ELF-1 (cell line): ENCODE data around the gene SLC19A1.
"Not testable (repeated sequence)": the region's sequence is repeated elsewhere in the genome, so short reads cannot be mapped to it uniquely, and the experiment has no call there.

Experiments
- DNase-seq: peaks from one replicate; pipeline ENCODE4 v3.0.0-alpha.2; 2016; ENCODE audit warnings: low read depth, low spot score

Gene SLC19A1

DNA sequence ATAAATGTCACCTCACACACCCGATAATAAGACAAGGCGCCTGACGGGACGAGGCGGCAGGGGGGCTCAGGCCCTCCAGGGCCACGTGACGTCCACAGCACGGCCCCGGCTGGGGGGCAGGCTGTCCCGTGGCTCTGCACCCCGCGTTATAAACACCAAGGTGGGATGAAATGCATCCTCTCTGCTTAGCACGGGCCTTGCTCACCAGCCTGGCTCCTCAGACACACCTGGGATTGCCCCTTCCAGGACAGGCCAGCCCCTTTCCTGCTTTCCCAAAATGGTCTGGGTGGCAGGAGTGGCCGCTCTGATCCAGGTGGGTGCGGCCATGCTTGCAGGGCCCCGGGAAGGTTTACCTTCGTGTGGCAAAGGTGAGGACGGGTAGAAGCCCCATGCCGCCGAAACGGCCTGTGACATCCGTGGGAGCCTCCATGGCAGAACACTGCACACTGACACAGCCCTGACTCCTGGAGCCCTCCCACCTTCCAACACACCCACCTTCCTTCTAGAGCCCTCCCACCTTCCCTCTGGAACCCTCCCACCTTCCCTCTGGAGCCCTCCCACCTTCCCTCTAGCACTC is 35.9 kb downstream of the SLC19A1 start:
- DNase-seq: no peak

DNA sequence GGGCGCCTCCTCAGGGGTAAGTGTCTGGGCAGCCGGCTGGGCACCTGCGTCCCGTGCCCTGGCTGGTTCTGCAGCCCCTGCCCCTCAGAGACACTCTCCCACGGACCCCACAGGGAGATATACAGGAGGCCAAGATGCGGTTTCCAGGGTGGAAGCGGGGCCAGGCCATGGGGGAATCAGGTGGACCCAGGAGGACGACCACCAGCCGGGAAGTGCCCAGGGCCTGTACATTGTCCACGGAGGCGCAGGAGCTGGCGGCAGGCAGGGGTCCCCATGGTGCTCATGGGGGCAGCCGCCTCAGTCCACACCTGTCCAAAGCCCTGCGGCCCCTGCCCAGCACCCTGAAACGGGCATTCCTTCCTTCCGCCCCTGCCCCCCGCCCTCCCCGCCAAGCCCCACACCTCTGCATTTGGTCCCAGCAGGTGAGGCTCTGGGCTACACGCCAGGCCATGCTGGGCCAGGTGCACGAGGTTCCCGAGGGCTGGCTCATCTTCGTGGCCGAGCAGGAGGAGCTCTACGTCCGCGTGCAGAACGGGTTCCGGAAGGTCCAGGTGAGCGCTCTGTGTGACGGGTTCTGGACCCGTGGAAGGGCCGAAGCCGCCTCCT is 36.7 kb downstream of the SLC19A1 start:
- DNase-seq: no peak

DNA sequence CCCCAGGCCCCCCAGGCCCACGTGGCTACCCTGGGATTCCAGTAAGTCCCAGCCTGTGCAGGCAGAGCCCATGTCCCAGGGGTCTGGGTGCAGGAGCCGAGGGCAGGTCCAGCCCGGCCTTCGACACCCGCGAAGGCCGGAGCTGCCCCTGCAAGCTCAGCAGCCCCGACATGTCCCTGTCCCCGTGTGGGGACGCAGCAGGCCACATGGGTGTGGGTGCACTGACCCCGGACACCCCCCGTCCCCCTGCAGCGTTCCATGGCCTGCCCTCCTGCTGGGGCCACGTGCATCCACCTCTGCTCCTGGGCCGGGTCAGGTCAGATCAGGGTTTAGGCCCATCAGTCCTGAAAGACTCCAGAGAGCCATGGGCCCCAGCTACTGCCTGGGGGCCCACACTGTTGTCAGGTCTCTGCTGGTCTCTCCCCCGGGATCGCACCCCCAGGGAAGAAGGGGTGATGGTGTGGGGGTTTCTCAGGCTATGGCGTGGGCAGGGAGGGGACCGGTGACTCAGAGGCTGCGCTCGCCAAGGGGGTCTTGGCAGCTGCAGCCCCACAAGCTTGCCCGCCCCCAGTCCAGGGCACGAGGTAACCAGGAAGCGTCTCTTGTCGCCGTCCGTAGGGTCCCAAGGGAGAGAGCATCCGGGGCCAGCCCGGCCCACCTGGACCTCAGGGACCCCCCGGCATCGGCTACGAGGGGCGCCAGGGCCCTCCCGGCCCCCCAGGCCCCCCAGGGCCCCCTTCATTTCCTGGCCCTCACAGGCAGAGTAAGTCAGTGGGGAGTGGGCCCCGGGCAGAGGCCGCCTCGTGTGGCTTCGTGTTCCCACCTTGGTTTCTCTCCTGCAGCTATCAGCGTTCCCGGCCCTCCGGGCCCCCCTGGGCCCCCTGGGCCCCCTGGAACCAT is 37.5 kb downstream of the SLC19A1 start:
- no peak for DNase-seq

DNA sequence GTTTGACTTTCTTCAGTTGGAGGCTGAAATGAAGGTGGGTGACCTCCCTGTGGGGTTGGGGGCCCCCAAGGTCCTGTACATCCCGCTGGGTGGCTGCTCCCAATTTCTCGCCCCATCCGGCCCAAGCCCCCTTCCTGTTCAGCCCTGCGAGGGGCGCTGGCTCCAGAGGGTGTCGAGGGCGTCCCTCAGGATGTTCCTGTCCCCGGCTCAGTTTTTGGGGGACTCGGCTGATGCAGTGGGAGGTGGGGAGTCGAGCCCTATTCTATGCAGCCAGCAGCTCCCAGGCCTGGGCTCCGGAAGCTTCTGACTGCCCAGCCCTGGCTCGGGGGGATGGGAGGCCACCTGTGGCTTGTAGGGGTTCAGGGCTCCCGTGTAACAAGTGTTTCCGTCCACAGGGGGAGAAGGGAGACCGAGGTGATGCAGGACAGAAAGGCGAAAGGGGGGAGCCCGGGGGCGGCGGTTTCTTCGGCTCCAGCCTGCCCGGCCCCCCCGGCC is 38.2 kb downstream of the SLC19A1 start:
- DNase-seq: no peak

DNA sequence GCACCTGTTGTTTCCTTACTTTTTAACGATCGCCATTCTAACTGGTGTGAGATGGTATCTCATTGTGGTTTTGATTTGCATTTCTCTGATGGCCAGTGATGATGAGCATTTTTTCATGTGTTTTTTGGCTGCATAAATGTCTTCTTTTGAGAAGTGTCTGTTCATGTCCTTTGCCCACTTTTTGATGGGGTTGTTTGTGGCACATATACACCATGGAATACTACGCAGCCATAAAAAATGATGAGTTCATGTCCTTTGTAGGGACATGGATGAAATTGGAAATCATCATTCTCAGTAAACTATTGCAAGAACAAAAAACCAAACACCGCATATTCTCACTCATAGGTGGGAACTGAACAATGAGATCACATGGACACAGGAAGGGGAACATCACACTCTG is 39.0 kb downstream of the SLC19A1 start:
- DNase-seq: not testable (repeated sequence)

DNA sequence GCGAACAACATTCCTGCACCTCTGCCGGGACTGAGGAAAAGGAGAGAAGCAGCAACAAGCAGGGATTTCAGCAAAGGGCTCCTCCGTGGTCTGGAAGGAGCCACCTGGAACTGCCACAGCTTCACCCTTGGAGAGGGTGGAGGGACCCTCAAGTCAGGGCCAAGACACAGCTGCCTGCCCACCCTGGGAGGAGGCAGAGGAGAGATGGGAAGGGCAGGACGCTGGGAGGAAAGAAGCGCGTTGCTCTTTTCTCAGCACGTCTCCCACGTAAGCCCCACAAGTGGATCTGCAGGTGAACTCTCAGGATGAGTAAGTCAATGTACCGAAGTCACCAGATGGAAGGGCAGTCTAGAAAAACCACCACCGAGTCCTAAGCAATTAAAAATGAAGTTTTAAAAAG is 39.6 kb downstream of the SLC19A1 start:
- DNase-seq: no peak

DNA sequence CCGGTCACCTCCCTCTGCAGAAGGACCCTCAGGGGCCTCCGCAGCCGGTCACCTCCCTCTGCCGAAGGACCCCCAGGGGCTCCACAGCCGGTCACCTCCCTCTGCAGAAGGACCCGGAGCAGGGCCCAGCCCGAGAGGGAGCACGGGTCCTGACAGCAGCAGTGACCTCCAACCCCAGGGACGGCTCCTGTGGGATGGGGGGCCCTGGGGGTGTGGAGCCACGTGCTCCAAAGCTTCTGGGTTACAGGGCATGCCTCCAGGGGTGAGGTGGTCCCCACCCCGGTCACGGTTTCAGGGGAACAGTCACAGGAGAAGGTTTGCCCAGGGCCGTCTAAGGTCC is 40.3 kb downstream of the SLC19A1 start:
- DNase-seq: no peak

DNA sequence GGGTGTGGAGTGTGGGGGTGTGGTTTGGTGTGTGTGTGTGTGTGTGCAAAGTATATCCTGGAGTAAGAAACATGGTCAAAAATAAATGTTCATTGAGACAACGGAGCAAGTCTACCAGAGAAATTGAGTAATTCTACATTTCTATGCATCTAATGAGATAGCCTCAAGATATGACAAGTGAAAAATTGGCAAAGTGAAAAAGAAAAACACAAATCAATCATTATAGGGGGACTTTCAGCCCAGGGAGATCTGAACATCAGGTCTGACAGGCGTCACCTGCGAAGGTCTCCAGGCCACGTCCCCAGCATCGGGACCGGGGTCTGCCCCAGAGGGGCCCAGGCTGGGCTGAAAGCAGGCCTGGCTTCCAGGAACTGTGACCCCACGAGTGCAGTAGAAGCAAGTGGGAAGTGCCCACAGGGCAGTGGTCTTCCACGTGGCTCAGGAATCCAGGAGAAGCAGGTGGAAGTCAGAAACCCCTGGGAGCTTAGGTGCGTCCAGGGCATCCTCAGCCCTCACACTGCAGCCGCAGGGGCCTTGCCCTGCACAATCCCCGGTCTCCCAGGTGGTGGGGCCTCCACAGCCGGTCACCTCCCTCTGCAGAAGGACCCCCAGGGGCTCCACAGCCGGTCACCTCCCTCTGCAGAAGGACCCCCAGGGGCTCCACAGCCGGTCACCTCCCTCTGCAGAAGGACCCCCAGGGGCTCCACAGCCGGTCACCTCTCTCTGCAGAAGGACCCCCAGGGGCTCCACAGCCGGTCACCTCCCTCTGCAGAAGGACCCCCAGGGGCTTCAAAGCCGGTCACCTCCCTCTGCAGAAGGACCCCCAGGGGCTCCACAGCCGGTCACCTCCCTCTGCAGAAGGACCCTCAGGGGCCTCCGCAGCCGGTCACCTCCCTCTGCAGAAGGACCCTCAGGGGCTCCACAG is 40.9 kb downstream of the SLC19A1 start:
- not testable (repeated sequence) for DNase-seq

DNA sequence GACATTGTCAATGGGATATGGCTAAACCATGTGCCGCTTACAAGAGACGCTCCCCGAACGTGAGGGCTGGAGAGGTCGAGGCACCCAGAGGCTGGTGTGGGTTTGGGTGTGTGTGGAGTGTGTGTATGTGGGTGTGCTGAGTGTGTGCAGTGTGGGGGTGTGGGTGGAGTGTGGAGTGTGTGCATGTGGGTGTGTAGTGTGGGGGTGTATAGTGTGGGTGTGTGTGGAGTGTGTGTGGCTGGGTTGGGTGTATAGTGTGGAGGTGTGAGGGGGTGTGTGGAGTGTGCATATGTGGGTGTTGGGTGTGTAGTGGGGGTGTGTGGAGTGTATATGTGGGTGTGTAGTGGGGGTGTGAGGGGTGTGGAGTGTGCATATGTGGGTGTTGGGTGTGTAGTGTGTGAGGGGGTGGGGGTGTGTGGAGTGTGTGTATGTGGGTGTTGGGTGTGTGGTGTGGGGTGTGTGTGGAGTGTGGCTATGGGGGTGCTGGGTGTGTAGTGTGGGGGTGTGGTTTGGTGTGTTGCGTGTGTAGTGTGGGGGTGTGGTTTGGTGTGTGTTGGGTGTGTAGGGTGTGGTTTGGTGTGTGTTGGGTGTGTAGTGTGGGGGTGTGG is 42.2 kb downstream of the SLC19A1 start:
- no peak for DNase-seq

DNA sequence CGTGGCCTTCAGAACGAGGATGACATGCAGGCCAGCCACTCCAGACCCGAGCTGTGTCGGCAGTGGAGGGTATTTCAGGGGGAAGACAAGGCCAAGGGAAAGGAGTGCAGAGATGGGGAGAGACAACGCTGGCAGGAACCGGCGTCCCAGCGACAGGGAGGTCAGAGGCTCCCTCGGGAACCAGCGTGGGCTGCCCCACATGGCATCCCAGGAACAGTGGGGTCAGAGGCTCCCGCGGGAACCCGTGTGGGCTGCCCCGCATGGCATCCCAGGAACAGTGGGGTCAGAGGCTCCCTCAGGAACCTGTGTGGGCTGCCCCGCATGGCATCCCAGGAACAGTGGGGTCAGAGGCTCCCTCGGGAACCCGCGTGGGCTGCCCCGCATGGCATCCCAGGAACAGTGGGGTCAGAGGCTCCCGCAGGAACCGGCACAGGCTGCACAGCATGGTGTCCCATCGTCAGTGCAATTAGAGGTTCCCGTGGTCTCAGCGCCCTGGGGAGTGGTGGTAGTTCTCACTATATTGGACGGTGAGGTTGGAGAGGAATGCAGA is 43.0 kb downstream of the SLC19A1 start:
- DNase-seq: no peak

DNA sequence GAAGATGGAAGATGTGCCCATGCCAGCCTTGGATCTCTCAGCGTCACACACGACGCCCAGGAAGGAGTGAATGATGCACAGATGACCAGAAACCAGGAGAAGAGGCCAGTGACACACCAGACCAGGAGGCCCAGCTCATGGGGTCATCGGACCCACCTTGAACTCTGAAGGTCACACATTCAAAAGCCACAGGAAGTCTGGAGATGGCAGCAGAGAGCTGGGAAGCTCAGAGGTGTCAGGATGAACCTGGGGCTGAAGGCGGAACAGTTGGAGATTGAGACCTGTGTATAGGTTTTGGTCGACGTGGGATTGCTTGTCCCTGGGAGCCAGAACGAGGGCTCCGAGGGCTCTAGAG is 43.6 kb downstream of the SLC19A1 start:
- DNase-seq: no peak

DNA sequence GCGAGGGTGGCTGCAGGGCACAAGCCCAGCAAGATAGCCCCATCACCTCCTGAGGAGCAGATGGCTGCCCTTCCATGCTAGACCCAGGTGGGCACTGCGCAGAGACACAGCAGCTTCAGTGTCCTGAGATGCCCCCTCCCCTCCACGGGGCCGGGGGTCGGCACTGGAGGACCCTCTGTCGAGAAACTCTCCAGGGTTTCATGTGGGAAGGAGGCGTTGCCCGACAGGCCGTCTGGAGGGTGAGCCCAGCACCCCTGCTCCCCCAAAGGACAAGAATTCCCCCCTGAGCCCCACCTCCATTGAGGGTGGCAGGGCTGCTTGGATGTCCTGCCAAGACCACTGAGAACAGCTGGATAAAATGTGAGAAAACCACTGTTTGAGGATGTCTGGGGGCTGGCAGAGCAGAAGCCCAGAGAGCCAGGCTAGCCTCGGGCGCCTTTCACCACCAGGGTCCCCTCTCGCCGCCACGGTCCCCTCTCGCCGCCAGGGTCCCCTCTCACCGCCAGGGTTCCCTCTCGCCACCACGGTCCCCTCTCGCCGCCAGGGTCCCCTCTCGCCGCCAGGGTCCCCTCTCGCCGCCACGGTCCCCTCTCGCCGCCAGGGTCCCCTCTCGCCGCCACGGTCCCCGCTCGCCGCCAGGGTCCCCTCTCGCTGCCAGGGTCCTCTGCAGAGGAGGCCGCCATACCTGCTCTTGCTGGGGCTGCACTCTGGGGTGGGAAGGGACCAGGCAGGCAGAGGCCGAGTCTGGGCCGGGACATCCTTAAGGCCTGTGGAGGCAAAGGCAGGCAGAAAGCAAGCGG is 44.2 kb downstream of the SLC19A1 start:
- no peak for DNase-seq

DNA sequence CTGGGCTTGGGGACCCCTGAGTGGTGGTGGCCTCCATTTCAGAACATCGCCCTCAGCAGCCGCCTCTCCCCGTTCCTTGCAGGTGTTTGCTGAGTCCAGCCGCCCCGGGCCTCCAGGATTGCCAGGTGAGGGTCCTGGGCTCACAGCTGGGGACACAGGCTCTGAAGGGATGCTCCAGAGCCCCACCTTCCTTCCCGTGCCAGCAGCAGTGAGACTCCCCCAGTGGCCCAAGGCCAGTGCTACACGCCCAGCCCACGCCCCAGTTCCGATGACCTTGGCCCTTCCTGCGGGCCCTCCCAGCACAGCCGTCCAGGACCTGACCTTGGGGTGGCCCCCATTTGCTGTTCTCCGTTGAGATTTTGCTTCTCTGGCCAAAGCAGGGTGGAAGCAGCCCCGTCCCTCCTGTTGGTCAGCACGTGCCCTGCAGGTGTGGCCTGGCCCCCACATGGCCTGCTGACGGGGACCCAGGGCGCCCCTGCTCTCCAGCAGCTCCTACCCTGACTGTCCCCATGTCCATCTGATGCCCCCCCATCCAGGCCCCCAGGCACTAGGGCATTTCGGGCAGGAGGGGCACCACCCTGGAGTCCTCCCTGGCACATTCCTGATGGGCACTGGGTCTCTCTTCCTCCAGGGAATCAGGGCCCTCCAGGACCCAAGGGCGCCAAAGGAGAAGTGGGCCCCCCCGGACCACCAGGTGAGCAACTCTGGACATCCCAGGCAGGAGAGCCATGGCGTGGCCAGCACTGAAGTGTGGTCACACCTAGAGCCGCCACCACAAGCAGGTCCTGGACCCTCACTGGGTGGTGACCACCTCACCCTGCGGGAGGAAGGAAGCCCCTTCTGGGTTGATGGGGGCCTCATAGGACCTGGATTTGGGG is 45.0 kb downstream of the SLC19A1 start:
- DNase-seq: no peak

DNA sequence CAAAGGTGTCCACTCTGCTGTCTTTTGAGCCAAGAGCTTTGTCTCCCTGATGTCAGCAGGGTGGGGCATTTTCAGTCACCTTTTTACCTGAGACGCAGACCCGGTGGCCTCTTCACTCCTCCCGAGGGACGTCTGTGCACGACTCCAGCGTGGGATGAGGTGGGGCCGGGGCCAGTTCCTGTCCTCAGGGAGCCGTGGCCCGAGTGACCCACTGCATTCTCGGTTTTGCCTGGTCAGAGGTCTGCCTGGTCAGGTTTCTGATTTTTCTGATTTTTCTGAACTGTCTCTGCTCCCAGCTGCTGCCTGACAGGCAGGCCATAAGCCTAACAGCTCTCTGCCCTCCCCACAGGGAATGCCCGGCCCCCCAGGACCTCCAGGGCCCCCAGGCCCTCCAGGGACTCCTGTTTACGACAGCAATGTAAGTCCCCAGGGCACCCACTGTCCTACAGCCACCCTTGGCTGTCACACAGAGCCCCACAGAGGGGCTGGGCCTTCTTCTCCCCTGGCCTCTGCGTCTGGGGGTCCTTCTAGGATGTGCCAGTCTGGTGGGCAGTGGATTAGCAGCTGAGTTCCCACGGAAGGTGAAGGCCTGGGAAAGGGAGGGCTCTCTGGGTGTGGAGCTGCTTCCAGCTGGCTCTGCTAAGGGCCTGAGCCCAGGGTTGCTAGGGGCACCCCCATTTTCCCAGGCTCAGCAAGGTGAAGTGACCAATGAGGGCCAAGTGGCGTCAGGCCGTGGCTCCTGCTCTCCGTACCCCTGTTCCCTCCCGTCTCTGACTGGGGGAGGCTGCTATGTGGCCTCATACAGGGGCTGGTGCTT is 45.9 kb downstream of the SLC19A1 start:
- DNase-seq: no peak

DNA sequence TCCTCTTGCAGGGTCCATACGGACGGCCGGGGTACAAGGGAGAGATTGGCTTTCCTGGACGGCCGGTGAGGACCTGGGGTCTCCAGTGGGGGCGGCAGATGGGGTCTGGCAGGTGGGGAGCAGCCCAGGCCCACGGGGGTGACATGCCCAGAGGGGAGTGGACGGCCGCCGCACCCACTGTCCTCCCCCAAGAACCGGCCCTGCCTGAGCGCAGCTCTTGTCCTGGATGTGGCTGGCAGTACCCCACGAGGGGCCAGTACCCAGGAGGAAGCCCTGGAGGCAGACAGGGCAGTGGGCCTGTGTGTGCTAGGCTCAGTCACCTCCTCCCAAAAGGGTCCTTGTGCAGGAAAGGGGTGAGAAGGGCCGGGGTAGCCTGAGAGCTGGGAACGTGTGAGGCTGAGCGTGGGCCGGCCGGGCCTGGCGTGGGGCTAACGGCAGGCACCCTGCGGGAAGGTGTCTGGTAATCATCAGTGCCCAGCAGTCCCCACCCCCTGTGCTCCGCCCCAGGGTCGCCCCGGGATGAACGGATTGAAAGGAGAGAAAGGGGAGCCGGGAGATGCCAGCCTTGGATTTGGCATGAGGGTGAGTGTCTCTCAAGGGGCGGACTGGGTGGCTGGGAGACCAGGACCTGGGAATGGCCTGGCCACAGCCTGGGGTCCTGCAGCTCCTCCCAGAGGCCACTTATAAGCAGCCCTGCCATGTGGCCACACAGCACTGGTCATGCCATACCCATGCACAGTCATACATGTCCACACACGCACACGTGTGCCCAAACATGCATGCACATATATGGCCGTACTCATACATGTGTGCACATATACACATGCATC is 47.2 kb downstream of the SLC19A1 start:
- DNase-seq: no peak

DNA sequence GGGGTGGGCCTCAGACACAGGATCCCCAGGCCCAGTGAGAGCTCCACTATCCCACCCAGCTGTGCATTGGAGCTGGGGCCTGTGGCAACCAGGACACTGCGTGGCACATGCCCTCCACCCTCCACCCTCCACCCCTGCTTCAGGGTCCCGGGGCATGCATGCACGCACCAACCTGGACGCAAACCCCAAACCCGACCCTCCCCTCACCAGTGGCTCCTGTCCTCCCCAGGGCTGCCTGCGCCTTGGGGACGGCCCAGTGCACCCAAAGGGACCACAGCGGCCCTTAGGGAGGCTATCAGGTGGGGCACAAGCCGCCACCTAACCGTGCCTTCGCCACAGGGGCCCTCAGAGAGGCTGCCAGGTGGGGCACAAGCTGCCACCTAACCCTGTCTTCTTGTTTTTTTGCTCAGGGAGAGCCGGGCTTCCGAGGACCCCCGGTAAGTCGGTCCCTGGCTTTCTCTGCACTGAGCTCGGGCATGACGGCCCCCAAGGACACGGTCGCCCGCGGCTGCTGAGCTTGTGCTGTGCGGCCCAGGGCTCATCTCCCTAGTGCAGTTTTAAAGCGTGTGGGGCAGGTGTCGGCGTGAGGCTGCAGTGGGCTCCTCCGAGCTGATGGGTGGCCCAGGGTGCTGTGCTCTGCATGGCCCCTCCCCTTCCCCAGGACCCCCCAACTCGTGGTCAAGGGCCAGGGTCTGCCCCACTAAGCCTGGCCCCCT is 47.9 kb downstream of the SLC19A1 start:
- DNase-seq: no peak
